Measurements from ENCODE around the gene CNN1. TPM values are rescaled to one million over a fixed set of nuclear protein-coding genes. Genes with fewer than 3 reads are reported as not detected.
"Not testable (repeated sequence)": the region's sequence is repeated elsewhere in the genome, so short reads cannot be mapped to it uniquely, and the experiment has no call there.

The CNN1 gene

DNA sequence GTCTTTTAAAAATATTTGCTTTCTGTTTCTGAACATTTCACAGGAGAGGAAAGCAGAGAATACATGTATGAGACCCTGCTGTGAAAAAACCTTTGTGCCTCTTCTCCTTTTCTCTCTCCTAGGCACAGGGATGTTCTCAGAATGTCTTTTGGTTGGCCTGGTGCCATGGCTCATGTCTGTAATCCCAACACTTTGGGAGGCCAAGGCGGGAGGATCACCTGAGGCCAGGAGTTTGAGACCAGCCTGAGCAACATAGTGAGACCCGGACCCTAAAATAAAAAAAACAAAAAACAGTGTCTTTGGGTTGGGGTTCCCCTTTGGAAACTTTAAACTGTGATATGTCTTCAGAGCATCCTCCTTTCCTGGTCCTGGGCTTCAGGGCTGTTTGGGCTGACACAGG is 60.1 kb downstream of the CNN1 start:
- no peak overlapping the region for H2AK5ac ChIP-seq (ENCODE audit: low read length, severe bottlenecking)
- 100% methylated on average over 2 of the region's 2 CpGs for WGBS

DNA sequence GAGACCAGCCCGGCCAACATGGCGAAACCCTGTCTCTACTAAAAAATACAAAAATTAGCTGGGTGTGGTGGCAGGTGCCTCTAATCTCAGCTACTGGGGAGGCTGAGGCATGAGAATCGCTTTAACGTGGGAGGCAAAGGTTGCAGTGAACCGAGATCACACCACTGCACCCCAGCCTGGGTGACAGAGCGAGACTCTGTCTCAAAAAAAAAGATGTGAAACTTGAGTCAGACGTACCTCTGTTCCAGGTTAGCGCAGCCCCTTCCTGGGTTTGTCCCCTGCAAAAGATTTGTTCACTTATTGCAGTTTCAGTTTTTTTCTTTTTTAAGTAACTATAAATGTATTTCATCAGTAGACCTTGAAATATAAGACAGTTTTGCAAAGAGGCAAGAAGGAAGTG is 61.1 kb downstream of the CNN1 start:
- H3K4me1 ChIP-seq (ENCODE audit: control insufficient read depth, insufficient read depth, low read depth, low read length); H2BK15ac ChIP-seq (ENCODE audit: low read depth, poor library complexity, severe bottlenecking); H3K27me3 ChIP-seq (ENCODE audit: control insufficient read depth in 1 of 2, insufficient read depth in 1 of 2, low read length in 2 of 2); H3K9ac ChIP-seq (ENCODE audit: low read length); H3K14ac ChIP-seq (ENCODE audit: low read length in 2 of 2); H3K23ac ChIP-seq (ENCODE audit: low read length in 2 of 2); H2BK5ac ChIP-seq (ENCODE audit: low read depth, low read length, poor library complexity, severe bottlenecking); H3K4me3 ChIP-seq (ENCODE audit: insufficient read depth in 1 of 2, low read depth in 1 of 2, low read length in 2 of 2); H2AK5ac ChIP-seq (ENCODE audit: low read length, severe bottlenecking); H2BK12ac ChIP-seq (ENCODE audit: low read length in 2 of 2); H4K8ac ChIP-seq (ENCODE audit: low read length); DNase-seq; H3K18ac ChIP-seq (ENCODE audit: low read depth in 1 of 2, low read length in 2 of 2); H2AFZ ChIP-seq (ENCODE audit: low read depth, low read length); H3K4ac ChIP-seq (ENCODE audit: low read depth in 1 of 2, low read length in 2 of 2); H3K9me3 ChIP-seq (ENCODE audit: control insufficient read depth, low read length); H3K4me2 ChIP-seq (ENCODE audit: low read length, poor library complexity, severe bottlenecking); H3K79me1 ChIP-seq (replicated peaks; ENCODE audit: low read length, poor library complexity, severe bottlenecking); H4K91ac ChIP-seq (ENCODE audit: low read length); H2BK120ac ChIP-seq (ENCODE audit: low read depth, low read length); H3K27ac ChIP-seq (ENCODE audit: low read length, poor library complexity, severe bottlenecking): not testable (repeated sequence)
- peaks cover 16 to 27% of the 10 kb centered on the region in 2 experiments for H3K36me3 ChIP-seq (ENCODE audit: control insufficient read depth in 1 of 2, insufficient read depth in 2 of 2, low read depth in 1 of 2, low read length in 2 of 2)
- 99% methylated on average over 7 of the region's 8 CpGs for WGBS

More for the DNA sequence above, 60.1 kb downstream of the CNN1 start:
- H3K4me2 ChIP-seq (ENCODE audit: low read length, poor library complexity, severe bottlenecking): peak overlapping the region; percentile 65
- no peak overlapping the region for H2BK5ac ChIP-seq (ENCODE audit: low read depth, low read length, poor library complexity, severe bottlenecking)
- H3K9ac ChIP-seq (ENCODE audit: low read length): peak overlapping the region; percentile 97
- no peak overlapping the region for H3K23ac ChIP-seq (ENCODE audit: low read length in 2 of 2)
- no peak overlapping the region for H3K18ac ChIP-seq (ENCODE audit: low read depth in 1 of 2, low read length in 2 of 2)
- no peaks in the 10 kb centered on the region for H3K27me3 ChIP-seq (ENCODE audit: control insufficient read depth in 1 of 2, insufficient read depth in 1 of 2, low read length in 2 of 2)
- no peak overlapping the region for H3K27ac ChIP-seq (ENCODE audit: low read length, poor library complexity, severe bottlenecking)
- no peak overlapping the region for H2BK15ac ChIP-seq (ENCODE audit: low read depth, poor library complexity, severe bottlenecking)
- no peak overlapping the region for H3K4ac ChIP-seq (ENCODE audit: low read depth in 1 of 2, low read length in 2 of 2)
- peaks cover 7 to 21% of the 10 kb centered on the region in 2 experiments for H3K36me3 ChIP-seq (ENCODE audit: control insufficient read depth in 1 of 2, insufficient read depth in 2 of 2, low read depth in 1 of 2, low read length in 2 of 2)
- H3K4me1 ChIP-seq (ENCODE audit: control insufficient read depth, insufficient read depth, low read depth, low read length): peaks cover 6% of the 10 kb centered on the region
- no peak overlapping the region for H2AFZ ChIP-seq (ENCODE audit: low read depth, low read length)
- no peak overlapping the region for H3K14ac ChIP-seq (ENCODE audit: low read length in 2 of 2)
- no peak overlapping the region for H2BK12ac ChIP-seq (ENCODE audit: low read length in 2 of 2)
- DNase-seq: no peak
- no peak overlapping the region for H2BK120ac ChIP-seq (ENCODE audit: low read depth, low read length)
- H3K9me3 ChIP-seq (ENCODE audit: control insufficient read depth, low read length): no peaks in the 10 kb centered on the region
- H4K91ac ChIP-seq (ENCODE audit: low read length): no peak overlapping the region
- peaks cover 3% of the 10 kb centered on the region for H3K79me1 ChIP-seq (replicated peaks; ENCODE audit: low read length, poor library complexity, severe bottlenecking)
- H4K8ac ChIP-seq (ENCODE audit: low read length): no peak overlapping the region
- peak overlapping the region in 1 of 2 experiments; percentile 83 for H3K4me3 ChIP-seq (ENCODE audit: insufficient read depth in 1 of 2, low read depth in 1 of 2, low read length in 2 of 2)

Small RNAs within 50 kb of the gene (small RNA-seq; reads per million reads assigned to genes)
- gene MIR7974 (ENCODE audit: low read depth) (108 reads per million, percentile 93 among the genes with 10 or more reads in this experiment), gene RN7SL833P (ENCODE audit: low read depth) (not detected)
